NCI-H2196 (cell line): ENCODE measurements around the gene TALDO1.

Experiments used
- DNase-seq: peaks from one replicate; lab custom pipeline; 2025; ENCODE audit not compliant: unreplicated experiment; lab: John Stamatoyannopoulos, UW

The TALDO1 gene

GRCh38 chr11:767238-767637 lies 20.0 kb downstream of the TALDO1 start:
- no peak for DNase-seq

GRCh38 chr11:769887-770641 lies 22.8 kb downstream of the TALDO1 start:
- DNase-seq = no peak

DNA sequence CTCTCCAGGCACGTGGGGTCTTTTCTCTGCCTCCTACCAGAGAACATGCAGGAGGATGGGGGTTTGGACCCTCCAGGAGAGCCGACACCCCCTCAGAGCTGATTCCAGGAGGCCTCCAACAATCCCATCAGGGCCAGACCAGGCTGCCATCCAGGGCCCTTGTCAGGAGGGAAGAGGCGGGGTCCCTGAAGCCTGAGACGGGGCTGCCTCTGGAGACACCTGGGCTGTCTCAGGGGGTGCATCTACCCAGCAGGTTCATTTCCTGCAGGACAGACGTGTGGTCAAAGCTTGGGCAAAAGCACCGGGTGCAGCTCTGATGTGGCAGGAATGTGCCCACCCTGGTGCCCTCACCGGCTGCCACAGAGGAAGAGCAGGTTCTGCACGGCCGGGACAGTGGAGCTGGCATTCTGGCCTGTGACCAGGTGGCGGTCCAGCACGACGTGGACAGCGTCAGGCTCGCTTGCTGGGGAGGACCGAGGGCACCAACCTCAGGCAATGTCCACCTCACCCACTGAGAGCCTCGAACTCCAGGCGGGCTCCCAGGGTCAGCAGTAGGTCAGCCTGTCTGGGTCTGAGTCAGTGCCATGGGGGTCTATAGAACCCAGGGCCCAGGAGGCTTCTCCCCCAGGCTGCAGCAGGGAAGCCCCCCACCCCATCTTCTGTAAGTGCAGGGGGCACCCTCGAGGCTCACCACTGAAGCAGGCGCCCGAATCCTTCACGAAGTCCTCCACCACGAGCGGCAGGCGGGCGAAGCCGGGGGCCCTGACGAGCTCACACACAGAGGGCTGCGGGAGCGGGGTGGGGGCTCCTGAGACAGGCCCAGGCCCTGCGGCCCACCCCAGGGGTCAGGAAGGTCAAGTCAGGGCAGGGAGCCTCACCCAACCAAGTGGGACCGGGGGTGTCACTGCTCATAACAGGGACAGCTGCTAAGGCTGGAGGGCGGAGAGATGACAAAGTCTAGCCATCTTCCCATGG lies 23.7 kb downstream of the TALDO1 start:
- DNase-seq = no peak

DNA sequence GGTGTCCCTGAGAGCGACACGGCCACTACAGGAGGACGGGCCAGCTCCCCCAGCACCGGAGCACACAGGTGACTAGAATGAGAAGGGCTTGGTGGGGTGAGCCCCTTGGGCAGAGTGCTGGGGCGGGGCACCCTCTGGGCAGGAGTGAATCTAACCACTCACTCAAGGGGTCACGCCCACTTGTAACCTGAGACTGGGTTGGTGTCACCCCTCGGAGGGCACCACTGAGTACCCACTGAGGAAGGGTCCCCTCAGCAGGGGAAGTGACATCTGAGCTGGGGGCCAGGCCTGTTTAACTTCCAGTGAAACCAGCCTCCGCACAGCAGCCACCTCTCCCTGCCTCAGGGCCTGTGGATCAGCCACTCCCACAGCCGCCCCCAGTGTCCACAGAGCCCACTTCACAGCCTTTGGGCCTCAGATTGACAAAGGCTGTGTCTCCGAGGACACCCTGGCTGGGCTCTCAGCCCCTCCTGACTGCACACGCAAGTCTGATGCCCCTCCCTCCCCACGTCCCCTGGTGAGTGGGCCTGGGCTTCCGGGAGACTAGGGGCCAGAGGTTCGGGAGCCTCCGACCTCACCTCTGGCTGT lies 24.4 kb downstream of the TALDO1 start:
- DNase-seq = no peak

- no peak for DNase-seq
Measured at GRCh38 chr11:772429-773390, 25.4 kb downstream of the TALDO1 start.

DNA sequence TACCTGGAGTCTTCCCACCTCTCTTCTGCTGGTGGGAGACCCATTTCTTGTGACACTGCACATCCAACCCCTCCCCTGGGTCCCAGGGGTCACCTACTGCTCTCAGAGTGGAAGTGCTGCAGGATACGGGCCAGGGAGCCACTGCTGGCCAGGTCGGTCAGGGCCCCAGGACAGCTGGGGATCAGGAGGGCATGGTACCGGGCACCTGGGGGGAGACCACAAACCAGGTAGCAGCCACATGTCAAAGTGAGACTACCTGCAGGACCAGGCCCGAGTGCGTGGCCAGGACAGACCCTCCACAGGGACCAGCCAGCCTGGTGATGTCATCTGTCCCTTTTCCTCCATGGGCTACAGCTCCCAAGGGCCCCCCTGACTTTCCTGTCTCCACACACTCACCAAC lies 26.2 kb downstream of the TALDO1 start:
- no peak for DNase-seq

- no peak for DNase-seq
Measured at GRCh38 chr11:773830-774229, 26.6 kb downstream of the TALDO1 start.

- DNase-seq = no peak
Measured at GRCh38 chr11:774873-775592, 27.8 kb downstream of the TALDO1 start.

DNA sequence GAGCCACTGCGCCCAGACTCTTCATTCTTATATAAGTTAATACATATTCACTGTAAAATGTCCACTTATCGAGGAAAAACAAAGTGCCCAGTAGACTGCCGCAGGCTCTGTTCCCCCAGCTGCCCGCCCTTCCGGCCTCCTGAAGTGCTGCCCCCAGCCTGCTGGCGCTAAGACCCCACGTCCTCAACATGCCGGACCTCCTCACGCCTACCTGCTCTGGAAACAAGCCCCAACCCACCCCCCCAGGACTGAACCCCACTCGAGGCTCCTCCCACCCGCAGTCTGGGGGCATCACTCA lies 28.9 kb downstream of the TALDO1 start:
- DNase-seq = no peak

DNA sequence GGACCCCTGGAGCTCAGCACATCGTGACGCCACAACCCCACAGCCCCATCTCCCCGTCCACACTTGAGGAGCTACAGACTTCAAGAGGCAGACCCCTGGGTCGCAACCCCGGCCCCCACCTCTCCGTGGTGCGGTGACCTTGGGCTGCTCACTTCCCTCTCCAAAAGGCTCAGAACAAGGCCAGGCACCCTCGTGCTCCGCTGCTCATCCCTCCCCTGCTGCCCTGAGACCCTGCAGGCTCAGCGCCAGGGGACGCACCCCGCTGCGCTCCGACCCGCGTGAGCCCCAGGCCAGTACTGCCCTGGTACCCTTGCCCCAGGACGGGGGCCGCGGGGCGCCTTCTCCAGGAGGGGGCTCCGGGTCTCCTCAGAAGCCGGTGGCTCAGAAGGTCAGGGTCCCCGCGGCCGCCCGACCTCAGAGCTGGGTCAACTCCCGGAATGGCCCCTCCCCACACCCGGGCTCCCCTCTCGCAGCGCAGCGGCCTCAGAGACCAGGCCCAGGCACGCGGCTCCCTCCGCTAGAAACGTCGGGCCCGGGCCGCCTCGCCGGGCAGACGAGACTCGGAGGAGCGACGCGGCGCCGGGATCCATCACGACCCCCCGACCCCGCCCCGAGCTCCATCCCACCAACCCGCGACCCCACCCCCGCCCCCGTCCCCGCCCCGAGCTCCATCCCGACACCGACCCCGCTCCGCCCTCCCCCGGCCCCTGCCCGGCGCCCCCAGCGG lies 29.5 kb downstream of the TALDO1 start:
- peak; percentile 10 for DNase-seq

DNA sequence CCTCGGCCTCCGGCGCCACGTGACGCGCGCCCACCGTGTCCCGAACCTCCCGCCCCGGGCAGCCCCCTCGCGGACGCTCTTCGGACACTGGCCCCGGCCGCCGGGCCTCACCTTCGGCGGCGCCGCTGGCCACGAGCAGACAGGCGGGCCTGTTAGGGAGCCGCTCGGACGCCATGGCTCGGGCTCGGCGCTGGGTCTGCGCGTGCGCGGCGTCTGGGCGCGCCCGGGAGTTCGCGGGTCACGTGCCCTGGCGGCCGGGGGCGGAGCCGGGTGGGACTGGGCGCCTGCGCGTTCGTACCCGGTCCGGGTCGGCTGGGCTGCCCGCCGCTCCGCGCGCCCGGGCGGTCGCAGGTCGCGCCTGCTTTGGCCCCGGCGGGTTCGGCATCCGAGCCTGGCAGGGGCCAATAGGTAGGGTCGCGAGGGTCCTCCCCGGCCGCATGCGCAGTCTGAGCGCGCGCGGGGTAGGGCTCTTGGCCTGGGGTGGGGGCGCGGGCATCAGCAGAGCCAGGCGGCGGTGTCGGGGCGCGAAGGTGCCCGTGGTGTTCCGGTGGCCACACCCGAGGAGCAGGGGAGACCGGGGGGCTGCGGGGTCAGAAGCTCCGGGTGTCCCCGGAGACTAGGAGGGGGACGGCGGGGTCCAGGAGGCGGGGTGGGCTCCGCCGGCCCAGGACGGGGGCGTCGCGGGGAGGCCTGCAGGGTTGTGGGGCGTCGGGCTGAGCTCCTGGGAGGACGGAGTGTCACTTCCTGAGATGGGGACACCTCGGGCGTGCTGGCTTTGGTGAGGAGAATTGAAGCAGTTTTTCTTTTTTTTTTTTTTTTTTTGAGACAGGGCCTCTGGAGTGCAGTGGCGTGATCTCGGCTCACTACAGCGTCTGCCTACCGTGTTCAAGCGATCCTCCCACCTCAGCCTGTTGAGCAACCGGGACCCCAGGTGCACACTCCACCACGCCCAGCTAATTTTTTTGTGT lies 30.3 kb downstream of the TALDO1 start, which contains the start of gene GATD1:
Gene GATD1 (minus strand): TSS at position 200 of the 968 bp plus-strand sequence. CDS start 25 bp downstream, at position 175.
- peak; percentile 92 for DNase-seq

- no peak for DNase-seq
Measured at GRCh38 chr11:778976-779954, 32.0 kb downstream of the TALDO1 start.

GRCh38 chr11:779955-780532 lies 32.8 kb downstream of the TALDO1 start:
- DNase-seq = no peak

- DNase-seq = no peak
Measured at GRCh38 chr11:782264-783174, 35.3 kb downstream of the TALDO1 start.

DNA sequence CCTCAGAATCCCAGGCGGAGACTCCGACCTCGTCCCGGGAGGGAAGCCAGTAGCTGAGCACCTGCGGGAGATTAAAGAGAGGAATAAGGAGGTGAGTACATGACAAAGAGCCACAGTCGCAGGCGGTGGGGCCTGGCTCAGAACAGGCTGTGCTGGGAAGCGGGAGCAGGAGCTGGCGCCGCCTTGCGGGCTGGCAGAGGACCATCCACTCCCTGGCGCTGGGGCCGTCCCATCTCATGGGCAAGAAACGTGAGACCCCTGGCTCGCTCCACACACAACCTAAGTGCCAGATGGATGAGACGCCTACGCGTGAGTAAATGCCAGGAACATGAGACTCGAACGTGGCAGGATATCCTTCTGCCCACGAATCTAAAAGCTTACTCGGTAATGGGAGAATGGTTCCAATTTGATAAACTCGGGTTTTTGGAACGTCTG lies 36.3 kb downstream of the TALDO1 start:
- no peak for DNase-seq
